ENCODE data around the gene ANGPT4.
"Not testable (repeated sequence)": the region's sequence is repeated elsewhere in the genome, so short reads cannot be mapped to it uniquely, and the experiment has no call there.

The ANGPT4 gene

GRCh38 chr20:830011-830521 lies 86.1 kb downstream of the ANGPT4 start:
- H3K4me3 ChIP-seq (ENCODE audit: low read length) = no peak overlapping the region
- TF ChIP-seq ZNF274 (IDR thresholded peaks at IDR 0.05; ENCODE audit: low read depth, low read length) = no peak

DNA sequence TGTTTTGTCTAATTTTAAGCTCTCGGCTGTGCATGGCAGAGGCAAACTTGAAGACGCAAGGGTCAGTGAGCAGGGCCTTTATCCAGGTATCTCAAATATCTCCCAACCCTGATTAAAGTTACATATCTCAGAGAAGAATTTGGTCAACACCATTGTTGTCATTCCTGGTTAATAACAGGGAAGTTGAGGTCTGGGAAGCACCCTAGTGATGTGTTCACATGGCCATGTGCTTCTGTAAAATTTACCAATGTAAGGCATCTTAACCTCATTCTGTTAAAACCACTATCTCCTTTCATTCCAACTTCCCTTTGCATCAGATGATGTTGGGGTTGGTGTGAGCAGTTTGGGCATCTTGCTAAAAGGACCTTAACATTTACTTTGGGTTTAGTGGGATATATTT lies 86.6 kb downstream of the ANGPT4 start:
- H3K4me3 ChIP-seq (ENCODE audit: low read length) = no peak overlapping the region
- TF ChIP-seq ZNF274 (IDR thresholded peaks at IDR 0.05; ENCODE audit: low read depth, low read length) = no peak

DNA sequence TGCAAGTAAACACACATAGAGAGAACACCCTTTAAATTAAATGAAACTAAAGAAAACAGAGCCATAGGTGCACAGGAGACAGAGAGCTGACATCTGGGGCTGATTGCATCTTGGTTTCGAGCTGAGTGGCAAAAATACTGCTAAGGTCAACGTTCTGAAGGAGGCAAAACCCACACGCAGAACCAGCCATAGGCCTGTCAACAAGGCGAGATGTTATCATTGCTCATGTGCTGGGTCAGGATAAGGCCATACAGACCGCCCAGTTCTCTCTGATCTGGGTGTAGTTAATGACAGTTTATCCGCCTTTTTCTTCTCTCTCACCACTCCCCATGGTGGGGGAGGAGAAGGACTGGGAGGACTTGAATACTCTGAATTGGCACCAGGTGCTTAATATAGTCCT lies 87.1 kb downstream of the ANGPT4 start:
- H3K4me3 ChIP-seq (ENCODE audit: low read length) = no peak overlapping the region
- TF ChIP-seq ZNF274 (IDR thresholded peaks at IDR 0.05; ENCODE audit: low read depth, low read length) = no peak

GRCh38 chr20:827981-828380 lies 88.2 kb downstream of the ANGPT4 start:
- not testable (repeated sequence) for H3K4me3 ChIP-seq (ENCODE audit: low read length)

- no peak for TF ChIP-seq ZNF274 (IDR thresholded peaks at IDR 0.05; ENCODE audit: low read depth, low read length)
- no peak overlapping the region for H3K4me3 ChIP-seq (ENCODE audit: low read length)
These were observed 89.3 kb downstream of the ANGPT4 start for GRCh38 chr20:826695-827323.

DNA sequence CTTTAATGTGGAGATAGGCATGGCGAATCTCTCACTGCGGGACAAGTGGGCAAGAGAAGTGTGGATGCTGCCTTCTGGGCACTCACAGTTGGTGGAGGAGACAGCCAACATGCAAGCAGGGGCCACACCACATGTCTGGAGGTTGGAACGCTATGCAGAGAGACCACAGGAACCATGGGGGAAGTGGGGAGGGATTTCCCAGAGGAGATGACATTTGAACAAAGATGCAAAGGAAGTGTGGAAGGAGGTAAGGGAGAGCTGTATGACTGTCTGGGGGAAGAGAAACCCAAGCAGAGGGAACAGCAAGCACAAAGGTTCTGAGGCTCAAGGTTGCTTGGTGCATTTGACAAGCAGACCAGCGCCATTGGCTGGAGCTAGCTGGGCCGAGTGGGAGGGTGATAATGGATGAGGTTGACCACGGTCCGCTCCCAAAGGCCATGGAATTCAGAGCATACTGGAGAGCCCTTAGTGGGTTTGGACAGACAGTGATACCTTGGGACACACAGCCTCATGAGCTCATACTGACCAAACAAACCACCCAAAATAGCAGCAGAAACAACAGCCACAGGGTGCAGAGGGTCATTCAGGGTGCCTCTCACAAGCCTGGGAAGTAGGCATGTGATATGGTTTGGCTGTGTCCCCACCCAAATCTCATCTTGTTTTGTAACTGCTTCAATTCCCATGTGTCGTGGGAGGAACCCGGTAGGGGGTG lies 90.3 kb downstream of the ANGPT4 start:
- no peak for TF ChIP-seq ZNF274 (IDR thresholded peaks at IDR 0.05; ENCODE audit: low read depth, low read length)
- no peak overlapping the region for H3K4me3 ChIP-seq (ENCODE audit: low read length)

DNA sequence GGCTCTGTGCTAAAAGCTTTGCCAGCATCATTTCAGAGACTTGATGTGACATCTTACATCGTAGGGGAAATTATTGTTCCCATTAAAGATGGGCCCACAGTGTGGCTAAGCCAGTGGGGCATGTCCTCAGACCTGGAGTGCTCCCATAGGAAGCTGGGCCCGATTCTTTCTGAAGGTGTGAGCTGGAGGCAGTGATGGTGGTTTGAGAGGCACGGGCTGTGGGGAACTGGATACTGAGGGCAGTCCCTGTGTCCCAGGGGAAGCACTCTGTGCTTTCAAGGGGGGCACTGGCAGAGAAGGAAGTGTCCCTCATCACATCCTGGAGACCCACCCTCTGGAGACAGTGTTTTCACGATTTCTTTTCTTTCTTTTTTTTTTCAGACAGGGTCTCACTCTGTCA lies 91.2 kb downstream of the ANGPT4 start:
- no peak overlapping the region for H3K4me3 ChIP-seq (ENCODE audit: low read length)
- no peak for TF ChIP-seq ZNF274 (IDR thresholded peaks at IDR 0.05; ENCODE audit: low read depth, low read length)

GRCh38 chr20:824490-824889 lies 91.6 kb downstream of the ANGPT4 start:
- TF ChIP-seq ZNF274 (IDR thresholded peaks at IDR 0.05; ENCODE audit: low read depth, low read length) = no peak

GRCh38 chr20:823574-823902 lies 92.6 kb downstream of the ANGPT4 start:
- TF ChIP-seq ZNF274 (IDR thresholded peaks at IDR 0.05; ENCODE audit: low read depth, low read length) = no peak
- no peak overlapping the region for H3K4me3 ChIP-seq (ENCODE audit: low read length)

More at GRCh38 chr20:824490-824889, 91.6 kb downstream of the ANGPT4 start:
- H3K4me3 ChIP-seq (ENCODE audit: low read length) = no peak overlapping the region

DNA sequence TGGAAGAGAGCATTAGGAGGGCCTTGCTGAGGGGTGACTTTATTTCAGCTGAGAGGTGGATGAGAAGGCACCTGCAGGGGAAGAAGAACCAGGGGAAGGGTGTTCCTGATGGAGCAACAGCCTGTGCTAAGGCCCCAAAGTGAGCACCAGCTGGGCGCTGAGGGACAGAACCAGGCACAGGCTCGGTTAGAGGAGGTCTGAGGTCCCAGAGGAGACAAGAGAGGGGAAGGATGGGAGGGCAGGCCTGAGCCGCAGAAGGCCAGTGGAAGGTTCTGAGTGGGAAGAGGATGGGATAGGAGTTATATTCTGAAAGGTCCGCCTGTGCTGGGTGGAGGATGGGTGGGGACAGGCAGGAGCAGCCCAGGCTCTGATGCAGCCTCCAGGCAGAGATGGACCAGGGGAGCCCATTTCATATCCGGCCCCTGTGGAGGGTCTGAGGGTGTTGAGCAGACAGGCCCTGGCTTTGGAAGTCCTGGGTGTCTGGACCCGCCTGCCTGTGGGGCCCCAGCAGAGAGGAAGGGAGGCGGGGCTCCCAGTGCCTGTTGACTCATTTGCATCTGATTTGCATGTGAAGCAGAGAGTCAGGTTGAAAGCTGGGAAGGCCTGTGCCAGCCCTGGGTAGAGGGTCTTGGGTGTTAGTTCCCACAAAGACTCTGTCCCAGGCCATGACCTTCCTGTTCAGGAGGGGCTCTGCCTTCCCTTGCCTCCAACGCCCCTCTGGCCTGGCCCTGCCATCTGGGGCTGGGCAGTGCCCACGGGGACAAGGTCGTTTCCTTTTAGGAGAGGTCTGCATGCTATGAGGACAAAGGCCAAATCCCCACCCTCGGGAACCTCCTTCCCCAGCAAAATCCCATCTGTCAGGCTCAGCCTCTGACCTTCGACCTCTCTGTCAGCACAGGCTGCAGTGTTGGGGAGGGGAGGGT lies 93.2 kb downstream of the ANGPT4 start:
- no peak for TF ChIP-seq ZNF274 (IDR thresholded peaks at IDR 0.05; ENCODE audit: low read depth, low read length)
- H3K4me3 ChIP-seq (ENCODE audit: low read length) = no peak overlapping the region

DNA sequence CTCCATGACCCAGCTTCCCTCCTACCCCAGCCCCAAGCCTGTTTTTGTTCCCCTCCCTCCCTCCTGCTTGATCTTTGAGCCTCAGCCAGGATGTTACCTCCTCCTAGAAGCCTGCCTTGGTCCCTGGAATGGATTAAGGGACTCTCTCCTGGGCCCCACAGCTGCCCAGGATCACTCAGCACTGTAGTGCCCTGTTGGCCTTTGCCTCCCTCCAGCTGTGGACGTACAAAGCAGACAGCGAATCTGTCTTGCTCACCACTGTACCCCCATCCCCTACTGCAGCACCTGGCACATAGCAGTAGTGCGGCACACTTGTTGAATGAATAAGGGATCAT lies 94.4 kb downstream of the ANGPT4 start:
- TF ChIP-seq ZNF274 (IDR thresholded peaks at IDR 0.05; ENCODE audit: low read depth, low read length) = no peak
- H3K4me3 ChIP-seq (ENCODE audit: low read length) = no peak overlapping the region

DNA sequence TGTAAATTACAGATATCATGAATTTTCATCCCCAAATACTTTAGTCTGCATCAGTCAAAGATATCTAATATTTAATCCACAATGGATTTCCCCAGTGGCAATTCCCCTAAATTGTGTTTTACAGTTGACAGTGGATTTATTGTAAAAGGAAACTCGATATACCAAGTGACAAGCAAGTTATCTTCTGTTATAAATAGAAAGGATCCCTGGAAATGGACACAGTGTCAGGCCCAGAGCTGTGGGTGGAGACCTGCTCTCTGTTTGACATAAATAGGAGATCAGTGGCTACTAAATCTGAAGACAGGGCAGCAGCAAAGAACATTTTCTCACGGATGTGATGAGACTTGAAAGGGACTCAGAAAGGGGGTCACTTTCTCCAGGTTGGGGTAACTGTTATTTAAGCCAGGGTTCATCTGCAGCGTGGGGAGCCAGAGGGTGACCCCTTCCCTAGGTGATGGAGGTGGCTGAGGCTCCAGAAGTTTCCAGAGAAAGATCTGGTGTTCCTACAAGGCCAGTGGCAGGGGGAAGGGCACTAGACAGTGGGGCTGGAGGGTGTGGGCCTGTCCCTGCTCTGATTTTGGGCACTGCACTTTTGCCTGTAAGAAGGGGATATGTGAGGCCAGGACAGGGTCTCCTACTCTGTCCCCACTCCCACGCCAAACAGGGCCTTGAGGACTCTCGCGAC lies 94.9 kb downstream of the ANGPT4 start:
- no peak overlapping the region for H3K4me3 ChIP-seq (ENCODE audit: low read length)
- no peak for TF ChIP-seq ZNF274 (IDR thresholded peaks at IDR 0.05; ENCODE audit: low read depth, low read length)

DNA sequence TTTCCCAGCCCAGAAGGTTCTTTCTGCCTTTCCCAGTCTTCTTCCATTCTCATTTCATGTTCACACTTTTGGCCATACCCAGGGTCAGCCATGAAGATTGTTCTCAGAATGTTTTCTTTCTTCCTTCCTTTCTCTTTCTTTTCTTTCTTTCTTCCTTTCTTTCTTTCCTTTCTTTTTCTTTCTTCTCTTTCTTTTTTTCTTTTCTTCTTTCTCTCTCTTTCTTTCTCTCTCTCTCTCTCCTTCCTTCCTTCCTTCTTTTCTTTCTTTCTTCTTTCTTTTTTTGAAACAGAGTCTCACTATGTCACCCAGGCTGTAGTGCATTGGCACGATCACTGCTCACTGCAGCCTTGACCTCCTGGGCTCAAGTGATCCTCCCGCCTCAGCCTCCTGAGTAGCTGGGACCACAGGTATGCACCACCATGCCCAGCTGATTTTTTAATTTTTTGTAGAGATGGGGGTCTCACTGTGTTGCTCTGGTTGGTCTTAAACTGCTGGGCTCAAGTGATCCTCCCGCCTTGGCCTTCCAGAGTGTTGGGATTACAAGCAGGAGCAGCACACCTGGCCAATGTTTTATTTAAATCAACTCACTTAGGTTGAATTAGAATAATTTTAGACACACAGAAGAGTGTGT lies 95.7 kb downstream of the ANGPT4 start:
- H3K4me3 ChIP-seq (ENCODE audit: low read length) = no peak overlapping the region
- no peak for TF ChIP-seq ZNF274 (IDR thresholded peaks at IDR 0.05; ENCODE audit: low read depth, low read length)
